Glutamatergic neuron (in vitro differentiated cells): ENCODE data around the gene LYRM7. TPM values are rescaled to one million over a fixed set of nuclear protein-coding genes. Genes with fewer than 3 reads are reported as not detected.
"Not testable (repeated sequence)": the region's sequence is repeated elsewhere in the genome, so short reads cannot be mapped to it uniquely, and the experiment has no call there.

Experiments
- DNase-seq: peaks from one replicate; pipeline ENCODE4 v3.0.0; 2022
- H3K27ac Mint-ChIP-seq: one replicate; pipeline ENCODE4 v1.8.0; 2020; ENCODE audit warnings: mild to moderate bottlenecking, mixed read lengths, inconsistent platforms; ENCODE audit not compliant: unreplicated experiment
- H3K27me3 Mint-ChIP-seq: one replicate; pipeline ENCODE4 v1.8.0; 2020; ENCODE audit warnings: mild to moderate bottlenecking, moderate library complexity, mixed read lengths, inconsistent platforms; ENCODE audit not compliant: unreplicated experiment
- H3K36me3 Mint-ChIP-seq: one replicate; pipeline ENCODE4 v1.8.0; 2020; ENCODE audit warnings: mild to moderate bottlenecking, mixed read lengths, inconsistent platforms; ENCODE audit not compliant: unreplicated experiment
- H3K4me1 Mint-ChIP-seq: one replicate; pipeline ENCODE4 v1.8.0; 2020; ENCODE audit warnings: mild to moderate bottlenecking, low read depth, mixed read lengths, inconsistent platforms; ENCODE audit not compliant: unreplicated experiment
- H3K4me3 Mint-ChIP-seq: one replicate; pipeline ENCODE4 v1.8.0; 2020; ENCODE audit warnings: mild to moderate bottlenecking, mixed read lengths, inconsistent platforms; ENCODE audit not compliant: unreplicated experiment
- H3K9me3 Mint-ChIP-seq: one replicate; pipeline ENCODE4 v1.8.0; 2020; ENCODE audit warnings: mild to moderate bottlenecking, moderate library complexity, mixed read lengths, inconsistent platforms; ENCODE audit not compliant: unreplicated experiment
- long read RNA-seq: library from polyadenylated mRNA; unstranded; transcript quantifications from one replicate; pipeline ENCODE4 v2.0.0, GENCODE V29; 2020; ENCODE audit not compliant: unreplicated experiment
- total RNA-seq: library from RNA; stranded (reverse); fragmentation: NEBNext Ultra II Directional; extraction: Animal tissue kit (Norgen Biotek cat#: 25700); gene quantifications from one replicate; pipeline ENCODE4 v1.2.1, GENCODE V29; 2021; ENCODE audit not compliant: unreplicated experiment
- TF ChIP-seq, protein P1 (sequence below): fragments of 200-600 bp; sonication (generic); IDR thresholded peaks from one replicate; pipeline ENCODE4 v1.5.0; 2021; ENCODE audit not compliant: partially characterized antibody, unreplicated experiment

Gene LYRM7
- 6.4 TPM for total RNA-seq
- long read RNA-seq, full-length matches to known transcripts: 7 of 8 reads
- long read RNA-seq, partial matches to known transcripts: 0 of 8 reads
- long read RNA-seq, other reads (novel, unspliced or antisense): 1 of 8 reads

DNA sequence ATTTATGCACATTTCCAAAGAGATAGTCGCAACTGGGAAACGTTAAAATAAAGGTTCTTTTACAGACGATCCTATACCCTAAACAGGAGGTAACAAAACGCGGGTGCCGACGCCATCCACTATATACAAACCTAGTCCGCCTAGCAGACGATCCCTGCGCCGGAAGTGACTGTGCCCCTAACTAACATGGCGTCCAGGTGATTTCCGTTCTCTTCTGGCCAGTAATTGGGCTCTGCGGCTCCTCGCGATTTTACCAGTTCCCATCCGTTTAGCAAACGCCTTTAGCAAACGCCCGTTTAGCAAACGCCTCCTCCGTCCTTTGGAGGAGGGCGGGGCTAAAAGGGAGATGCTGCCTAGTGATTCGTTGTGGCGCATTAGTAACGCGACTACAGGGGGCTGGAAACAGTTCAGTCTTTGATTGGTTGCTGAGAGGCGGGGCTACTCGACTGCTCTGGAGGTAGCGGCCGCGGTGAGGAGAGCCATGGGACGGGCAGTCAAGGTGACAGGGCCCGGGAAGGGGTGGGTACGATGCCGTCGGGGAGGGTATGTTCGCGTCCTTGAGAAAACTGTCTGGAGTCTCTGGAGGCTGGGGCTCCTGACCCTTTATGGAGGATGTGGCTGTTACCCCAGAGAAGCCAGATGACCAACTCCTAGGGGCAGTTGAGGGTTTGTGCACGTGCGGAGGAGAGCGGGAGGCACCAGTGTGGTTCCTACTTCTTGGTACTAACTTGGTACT, at the start of gene LYRM7:
Gene LYRM7, plus strand, starts transcription at position 405 of the 736 bp plus-strand sequence. Its CDS starts 77 bp downstream, at position 482.
- H3K27ac Mint-ChIP-seq: peak within 1 kb of the TSS; percentile 78
- peaks cover 4% of the 10 kb centered on the region for H3K9me3 Mint-ChIP-seq
- peak within 1 kb of the TSS; percentile 91 for H3K4me3 Mint-ChIP-seq

DNA sequence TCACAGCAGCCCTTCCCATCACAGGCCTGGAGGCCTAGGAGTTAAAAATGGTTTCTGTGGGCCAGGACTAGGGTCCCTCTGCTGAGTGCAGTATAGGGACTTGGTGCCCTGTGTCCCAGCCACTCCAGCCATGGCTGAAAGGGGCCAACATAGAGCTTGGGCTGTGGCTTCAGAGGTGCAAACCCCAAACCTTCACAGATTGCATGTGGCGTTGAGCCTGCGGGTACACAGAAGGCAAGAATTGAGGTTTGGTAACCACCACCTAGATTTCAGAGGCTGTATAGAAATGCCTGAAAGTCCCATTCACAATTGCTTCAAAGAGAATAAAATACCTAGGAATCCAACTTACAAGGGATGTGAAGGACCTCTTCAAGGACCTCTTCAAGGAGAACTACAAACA, 43.5 kb upstream of the LYRM7 start:
- H3K36me3 Mint-ChIP-seq, H3K27me3 Mint-ChIP-seq, H3K4me3 Mint-ChIP-seq, DNase-seq, H3K4me1 Mint-ChIP-seq, H3K9me3 Mint-ChIP-seq, H3K27ac Mint-ChIP-seq: not testable (repeated sequence)

More for the DNA sequence above, at the start of gene LYRM7:
- DNase-seq: peak; percentile 92
- TF ChIP-seq, protein P1, sequence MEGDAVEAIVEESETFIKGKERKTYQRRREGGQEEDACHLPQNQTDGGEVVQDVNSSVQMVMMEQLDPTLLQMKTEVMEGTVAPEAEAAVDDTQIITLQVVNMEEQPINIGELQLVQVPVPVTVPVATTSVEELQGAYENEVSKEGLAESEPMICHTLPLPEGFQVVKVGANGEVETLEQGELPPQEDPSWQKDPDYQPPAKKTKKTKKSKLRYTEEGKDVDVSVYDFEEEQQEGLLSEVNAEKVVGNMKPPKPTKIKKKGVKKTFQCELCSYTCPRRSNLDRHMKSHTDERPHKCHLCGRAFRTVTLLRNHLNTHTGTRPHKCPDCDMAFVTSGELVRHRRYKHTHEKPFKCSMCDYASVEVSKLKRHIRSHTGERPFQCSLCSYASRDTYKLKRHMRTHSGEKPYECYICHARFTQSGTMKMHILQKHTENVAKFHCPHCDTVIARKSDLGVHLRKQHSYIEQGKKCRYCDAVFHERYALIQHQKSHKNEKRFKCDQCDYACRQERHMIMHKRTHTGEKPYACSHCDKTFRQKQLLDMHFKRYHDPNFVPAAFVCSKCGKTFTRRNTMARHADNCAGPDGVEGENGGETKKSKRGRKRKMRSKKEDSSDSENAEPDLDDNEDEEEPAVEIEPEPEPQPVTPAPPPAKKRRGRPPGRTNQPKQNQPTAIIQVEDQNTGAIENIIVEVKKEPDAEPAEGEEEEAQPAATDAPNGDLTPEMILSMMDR: no peak
- peaks cover 1% of the 10 kb centered on the region for H3K4me1 Mint-ChIP-seq
- H3K36me3 Mint-ChIP-seq: no peaks in the 10 kb centered on the region
- peaks cover 3% of the 10 kb centered on the region for H3K27me3 Mint-ChIP-seq

DNA sequence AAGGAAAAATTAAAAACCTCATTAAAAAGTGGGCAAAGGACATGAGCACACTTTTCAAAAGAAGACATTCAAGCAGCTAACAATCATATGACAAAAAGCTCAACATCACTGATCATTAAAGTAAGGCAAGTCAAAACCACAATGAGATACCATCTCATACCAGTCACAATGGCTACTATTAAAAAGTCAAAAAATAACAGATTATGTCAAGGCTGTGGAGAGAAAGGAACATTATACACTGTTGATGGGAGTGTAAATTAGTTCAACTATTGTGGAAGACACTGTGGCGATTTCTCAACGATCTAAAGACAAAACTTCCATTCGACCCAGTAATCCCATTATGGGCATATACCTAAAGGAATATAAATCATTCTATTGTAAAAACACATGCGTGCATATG, 41.4 kb upstream of the LYRM7 start:
- H3K4me1 Mint-ChIP-seq: no peaks in the 10 kb centered on the region
- peaks cover 4% of the 10 kb centered on the region for H3K36me3 Mint-ChIP-seq
- TF ChIP-seq, protein P1: no peak
- no peak overlapping the region for H3K4me3 Mint-ChIP-seq
- no peaks in the 10 kb centered on the region for H3K27me3 Mint-ChIP-seq
- no peak overlapping the region for H3K27ac Mint-ChIP-seq
- no peaks in the 10 kb centered on the region for H3K9me3 Mint-ChIP-seq
- no peak for DNase-seq

DNA sequence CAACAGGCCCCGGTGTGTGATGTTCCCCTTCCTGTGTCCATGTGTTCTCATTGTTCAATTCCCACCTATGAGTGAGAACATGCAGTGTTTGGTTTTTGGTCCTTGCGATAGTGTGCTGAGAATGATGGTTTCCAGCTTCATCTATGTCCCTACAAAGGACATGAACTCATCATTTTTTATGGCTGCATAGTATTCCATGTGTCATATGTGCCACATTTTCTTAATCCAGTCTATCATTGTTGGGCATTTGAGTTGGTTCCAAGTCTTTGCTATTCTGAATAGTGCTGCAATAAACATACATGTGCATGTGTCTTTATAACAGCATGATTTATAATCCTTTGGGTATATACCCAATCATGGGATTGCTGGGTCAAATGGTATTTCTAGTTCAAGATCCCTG, 37.7 kb upstream of the LYRM7 start:
- H3K27ac Mint-ChIP-seq, DNase-seq, H3K9me3 Mint-ChIP-seq, H3K36me3 Mint-ChIP-seq, H3K4me1 Mint-ChIP-seq, H3K27me3 Mint-ChIP-seq, H3K4me3 Mint-ChIP-seq: not testable (repeated sequence)

DNA sequence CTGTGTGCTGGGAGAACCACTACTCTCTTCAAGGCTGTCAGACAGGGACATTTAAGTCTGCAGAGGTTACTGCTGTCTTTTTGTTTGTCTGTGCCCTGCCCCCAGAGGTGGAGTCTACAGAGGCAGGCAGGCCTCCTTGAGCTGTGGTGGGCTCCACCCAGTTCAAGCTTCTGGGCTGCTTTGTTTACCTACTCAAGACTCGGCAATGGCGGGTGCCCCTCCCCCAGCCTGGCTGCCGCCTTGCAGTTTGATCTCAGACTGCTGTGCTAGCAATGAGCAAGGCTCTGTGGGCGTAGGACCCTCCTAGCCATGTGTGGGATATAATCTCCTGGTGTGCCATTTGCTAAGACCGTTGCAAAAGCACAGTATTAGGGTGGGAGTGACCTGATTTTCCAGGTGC, 32.3 kb upstream of the LYRM7 start:
- H3K27ac Mint-ChIP-seq, H3K27me3 Mint-ChIP-seq, H3K9me3 Mint-ChIP-seq, DNase-seq, H3K36me3 Mint-ChIP-seq, H3K4me3 Mint-ChIP-seq, H3K4me1 Mint-ChIP-seq: not testable (repeated sequence)

DNA sequence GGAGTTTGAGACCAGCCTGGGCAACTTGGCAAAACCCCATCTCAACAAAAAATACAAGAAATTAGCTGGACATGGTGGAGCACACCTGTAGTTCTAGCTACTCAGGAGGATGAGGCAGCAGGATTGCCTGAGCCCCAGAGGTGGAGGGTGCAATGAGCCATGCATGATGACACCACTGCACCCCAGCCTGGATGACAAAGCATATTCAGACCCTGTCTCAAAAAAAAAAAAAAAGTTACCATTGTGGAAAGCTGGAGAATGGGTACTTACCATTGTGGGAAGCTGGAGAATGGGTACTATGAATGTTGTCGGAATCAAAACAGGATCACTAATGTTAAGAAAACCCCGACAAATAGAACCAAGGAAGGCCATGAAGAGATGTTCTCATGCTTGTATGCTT, 31.4 kb upstream of the LYRM7 start:
- no peaks in the 10 kb centered on the region for H3K36me3 Mint-ChIP-seq
- TF ChIP-seq, protein P1: no peak

More for the DNA sequence above, 31.4 kb upstream of the LYRM7 start:
- Mint-ChIP-seq H3K9me3 (peaks cover 5% of the 10 kb centered on the region), H3K27me3 (no peaks in the 10 kb centered on the region), H3K27ac (no peak overlapping the region), H3K4me3 (no peak overlapping the region), H3K4me1 (no peaks in the 10 kb centered on the region)
- DNase-seq: no peak
